ENCODE measurements around the gene TCERG1L. TPM values are rescaled to one million over a fixed set of nuclear protein-coding genes. Genes with fewer than 3 reads are reported as not detected.

The TCERG1L gene
- total RNA-seq, 4 donors from 2014 or later = 0.42 to 1.3 TPM; not detected in 2

GRCh38 chr10:131204406-131205152 lies 106.9 kb downstream of the TCERG1L start:
- Histone ChIP-seq H3K36me3 (no peaks in the 10 kb centered on the region), H3K27ac (no peak overlapping the region), H3K9me3 (peaks cover 0 to 8% (median 0%) of the 10 kb centered on the region in 4 donors), H3K27me3 (no peaks in the 10 kb centered on the region), H3K4me3 (no peak overlapping the region), H3K4me1 (no peaks in the 10 kb centered on the region)
- no peak for DNase-seq (ENCODE audit: low spot score in 2 of 2)
- TF ChIP-seq EP300 (IDR thresholded peaks at IDR 0.05) (no peak), POLR2A (IDR thresholded peaks at IDR 0.05) (no peak)
- TF ChIP-seq, protein P1, sequence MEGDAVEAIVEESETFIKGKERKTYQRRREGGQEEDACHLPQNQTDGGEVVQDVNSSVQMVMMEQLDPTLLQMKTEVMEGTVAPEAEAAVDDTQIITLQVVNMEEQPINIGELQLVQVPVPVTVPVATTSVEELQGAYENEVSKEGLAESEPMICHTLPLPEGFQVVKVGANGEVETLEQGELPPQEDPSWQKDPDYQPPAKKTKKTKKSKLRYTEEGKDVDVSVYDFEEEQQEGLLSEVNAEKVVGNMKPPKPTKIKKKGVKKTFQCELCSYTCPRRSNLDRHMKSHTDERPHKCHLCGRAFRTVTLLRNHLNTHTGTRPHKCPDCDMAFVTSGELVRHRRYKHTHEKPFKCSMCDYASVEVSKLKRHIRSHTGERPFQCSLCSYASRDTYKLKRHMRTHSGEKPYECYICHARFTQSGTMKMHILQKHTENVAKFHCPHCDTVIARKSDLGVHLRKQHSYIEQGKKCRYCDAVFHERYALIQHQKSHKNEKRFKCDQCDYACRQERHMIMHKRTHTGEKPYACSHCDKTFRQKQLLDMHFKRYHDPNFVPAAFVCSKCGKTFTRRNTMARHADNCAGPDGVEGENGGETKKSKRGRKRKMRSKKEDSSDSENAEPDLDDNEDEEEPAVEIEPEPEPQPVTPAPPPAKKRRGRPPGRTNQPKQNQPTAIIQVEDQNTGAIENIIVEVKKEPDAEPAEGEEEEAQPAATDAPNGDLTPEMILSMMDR (IDR thresholded peaks at IDR 0.05) = no peak
- 90 to 92% methylated on average over 10 to 11 of the region's 11 CpGs for WGBS, 2 donors

DNA sequence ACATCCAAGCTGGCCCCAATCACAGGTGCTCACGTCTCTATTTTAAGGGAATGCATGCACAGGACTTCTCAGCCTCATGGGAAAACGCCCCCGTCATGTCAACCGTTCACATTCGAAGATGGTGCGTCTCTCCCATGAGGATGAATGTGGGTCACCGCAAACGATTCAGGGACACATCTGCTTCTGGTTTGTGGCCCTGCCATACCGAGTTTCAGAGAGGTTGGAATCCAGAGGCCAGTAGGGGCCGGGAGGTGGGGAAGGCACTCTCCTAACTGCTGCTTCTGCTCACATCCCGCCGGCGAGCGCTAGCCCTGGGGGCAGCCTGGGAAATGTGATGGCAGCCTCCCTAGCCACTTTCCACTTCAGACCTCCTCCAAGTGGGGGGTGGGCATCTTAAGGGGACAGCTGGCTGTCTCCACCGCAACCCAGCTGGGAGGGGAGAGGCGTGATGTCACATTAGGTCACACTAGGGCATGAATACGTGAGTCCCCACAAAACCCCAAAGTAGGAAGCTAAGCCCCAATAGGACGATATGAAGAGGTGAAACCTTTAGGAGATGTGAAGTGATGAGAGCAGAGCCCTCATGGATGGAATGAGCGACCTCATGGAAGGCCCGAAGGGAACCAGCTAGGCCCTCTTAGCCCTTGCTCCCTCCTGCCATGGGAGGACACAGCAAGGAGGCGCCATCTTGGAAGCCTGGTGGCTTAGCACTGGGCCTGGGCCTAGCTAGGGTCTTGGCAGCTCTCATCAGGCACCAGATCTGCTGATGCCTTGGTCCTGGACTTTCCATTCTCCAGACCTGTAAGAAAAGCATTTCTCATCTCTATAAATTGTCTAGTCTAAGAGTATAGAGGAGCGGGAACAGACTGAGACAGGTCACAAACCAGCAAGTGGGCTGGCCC lies 107.8 kb downstream of the TCERG1L start:
- no peaks in the 10 kb centered on the region for H3K27me3 ChIP-seq
- no peak overlapping the region for H3K4me3 ChIP-seq
- no peaks in the 10 kb centered on the region for H3K36me3 ChIP-seq
- DNase-seq (ENCODE audit: low spot score in 2 of 2) = no peak
- no peak overlapping the region for H3K27ac ChIP-seq
- no peaks in the 10 kb centered on the region for H3K4me1 ChIP-seq
- TF ChIP-seq, protein P1 (IDR thresholded peaks at IDR 0.05) = no peak
- TF ChIP-seq POLR2A (IDR thresholded peaks at IDR 0.05) = no peak
- no peak for TF ChIP-seq EP300 (IDR thresholded peaks at IDR 0.05)
- H3K9me3 ChIP-seq = peaks cover 0 to 11% (median 0%) of the 10 kb centered on the region in 4 donors
- WGBS, 2 donors = 91 to 95% methylated on average over 20 to 21 of the region's 22 CpGs

DNA sequence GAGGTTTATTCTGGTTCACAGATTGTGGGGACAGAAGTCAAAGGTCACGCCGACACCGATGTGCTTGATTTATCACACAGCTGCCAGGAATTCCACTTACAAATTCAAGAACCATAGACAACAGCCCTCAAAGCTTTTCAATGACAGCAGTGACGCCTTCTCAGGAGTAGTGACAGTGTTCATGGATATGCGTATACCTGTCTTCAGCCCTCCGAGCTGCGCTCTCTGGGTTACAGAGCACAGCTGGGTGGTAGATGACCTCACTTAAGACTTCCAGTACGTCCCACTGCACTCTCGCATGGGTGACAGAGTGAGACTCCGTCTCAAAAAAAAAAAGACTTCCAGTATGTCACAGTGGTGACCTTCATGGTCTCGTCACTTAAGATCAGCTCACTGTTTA lies 108.5 kb downstream of the TCERG1L start:
- no peak overlapping the region for H3K27ac ChIP-seq
- H3K9me3 ChIP-seq = peaks cover 0 to 11% (median 0%) of the 10 kb centered on the region in 4 donors
- WGBS, 2 donors = 78 to 89% methylated on average over 11 of the region's 11 CpGs
- no peak overlapping the region for H3K4me3 ChIP-seq
- H3K4me1 ChIP-seq = no peaks in the 10 kb centered on the region
- no peaks in the 10 kb centered on the region for H3K36me3 ChIP-seq
- no peak for DNase-seq (ENCODE audit: low spot score in 2 of 2)
- H3K27me3 ChIP-seq = no peaks in the 10 kb centered on the region
- TF ChIP-seq EP300 (IDR thresholded peaks at IDR 0.05) = no peak
- no peak for TF ChIP-seq POLR2A (IDR thresholded peaks at IDR 0.05)
- TF ChIP-seq, protein P1 (IDR thresholded peaks at IDR 0.05) = no peak

DNA sequence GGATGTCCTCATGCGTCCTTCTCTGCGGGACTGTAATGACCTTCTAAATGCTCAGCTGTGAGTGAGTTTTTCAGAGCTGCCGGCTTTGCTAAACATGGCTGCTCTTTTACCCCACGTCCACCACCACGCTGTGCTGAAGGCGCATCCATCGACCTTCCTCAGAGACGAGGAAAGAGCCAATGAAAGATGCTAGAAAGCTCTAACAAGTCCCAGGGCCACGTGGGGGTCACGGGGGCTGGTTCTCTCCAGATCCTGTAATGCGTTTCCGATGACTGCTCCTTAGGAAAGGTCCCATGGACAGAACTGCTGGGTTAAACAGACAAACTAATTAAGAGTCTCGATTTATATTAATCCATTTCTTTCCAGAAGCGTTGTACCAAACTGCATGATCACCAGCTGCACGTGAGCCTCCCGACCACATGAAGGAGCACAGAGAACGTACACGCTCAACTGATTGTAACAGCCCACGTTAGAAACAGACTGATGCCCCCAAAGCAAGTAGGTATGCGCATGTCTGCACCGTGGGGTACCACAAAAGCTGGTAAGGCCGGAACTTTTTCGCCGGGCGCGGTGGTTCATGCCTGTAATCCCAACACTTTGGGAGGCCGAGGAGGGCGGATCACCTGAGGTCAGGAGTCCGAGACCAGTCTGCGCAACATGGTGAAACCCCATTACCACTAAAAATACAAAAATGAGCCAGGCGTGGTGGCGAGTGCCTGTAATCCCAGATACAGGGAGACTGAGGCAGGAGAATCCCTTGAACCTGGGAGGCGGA lies 109.6 kb downstream of the TCERG1L start:
- no peak for DNase-seq (ENCODE audit: low spot score in 2 of 2)
- Histone ChIP-seq H3K27me3 (no peaks in the 10 kb centered on the region), H3K9me3 (peaks cover 0 to 11% (median 0%) of the 10 kb centered on the region in 4 donors), H3K4me3 (no peak overlapping the region), H3K27ac (no peak overlapping the region), H3K4me1 (no peaks in the 10 kb centered on the region), H3K36me3 (no peaks in the 10 kb centered on the region)
- WGBS, 2 donors = 92 to 94% methylated on average over 33 of the region's 33 CpGs
- TF ChIP-seq EP300 (IDR thresholded peaks at IDR 0.05) = no peak
- TF ChIP-seq, protein P1 (IDR thresholded peaks at IDR 0.05) = no peak
- TF ChIP-seq POLR2A (IDR thresholded peaks at IDR 0.05) = no peak

Data from tibial nerve (tissue), 4 donors.